Naive thymus-derived CD4-positive, alpha-beta T cell (primary cell): ENCODE measurements around the gene STARD5. TPM values are rescaled to one million over a fixed set of nuclear protein-coding genes. Genes with fewer than 3 reads are reported as not detected.
"Not testable (repeated sequence)": the region's sequence is repeated elsewhere in the genome, so short reads cannot be mapped to it uniquely, and the experiment has no call there.

Experiments
- ATAC-seq: fragments of 150-1000 bp; cut with Tn5 transposase; 2 replicates; pipeline ENCODE4 v1.10.0; 2021; ENCODE audit warnings: mild to moderate bottlenecking, moderate library complexity
- CTCF ChIA-PET: fragments of 350-600 bp; sonication (Branson Sonifier 250); formaldehyde crosslinking; loops from one replicate; lab custom pipeline; 2021; ENCODE audit warnings: antibody characterized with exemption; lab: Charles Lee
- POLR2A ChIA-PET: fragments of 350-600 bp; sonication (Branson Sonifier 250); formaldehyde crosslinking; loops from one replicate; lab custom pipeline; 2021; ENCODE audit warnings: antibody characterized with exemption, inconsistent platforms; lab: Charles Lee
- DNase-seq, 9 donors: peaks; one replicate each; pipeline versions ENCODE4 v3.0.0 to v3.0.0-alpha.2; 2020 to 2022; ENCODE audit warnings: mixed read lengths in 1 of 9
- H3K27ac ChIP-seq: one replicate; pipeline ENCODE4 v1.7.0; 2013; ENCODE audit warnings: mild to moderate bottlenecking, low read depth, low read length, moderate library complexity
- H3K27me3 ChIP-seq, 2 donors: one replicate each; pipeline ENCODE4 v1.7.0; 2013; ENCODE audit warnings: low read length in 2 of 2, mild to moderate bottlenecking in 2 of 2, moderate library complexity in 2 of 2; ENCODE audit not compliant: control insufficient read depth in 2 of 2, insufficient read depth in 2 of 2
- H3K36me3 ChIP-seq, 3 experiments: 1 replicate in 2 of 3; 2 replicates in 1 of 3; pipeline ENCODE4 v1.7.0; 2013; ENCODE audit warnings: low read length in 3 of 3, mild to moderate bottlenecking in 3 of 3, moderate library complexity in 1 of 3; ENCODE audit not compliant: insufficient read depth in 3 of 3, control insufficient read depth in 2 of 3
- H3K4me1 ChIP-seq, 2 donors: one replicate each; pipeline ENCODE4 v1.7.0; 2013; ENCODE audit warnings: low read length in 2 of 2, mild to moderate bottlenecking in 2 of 2, moderate library complexity in 1 of 2; ENCODE audit not compliant: control insufficient read depth in 2 of 2, insufficient read depth in 2 of 2
- H3K4me3 ChIP-seq: 2 replicates; pipeline ENCODE4 v1.7.0; 2013; ENCODE audit warnings: mild to moderate bottlenecking, low read length
- H3K9me3 ChIP-seq, 3 experiments: 1 replicate in 2 of 3; 2 replicates in 1 of 3; pipeline ENCODE4 v1.7.0; 2013; ENCODE audit warnings: low read length in 3 of 3; ENCODE audit not compliant: control insufficient read depth in 2 of 3
- H3K27ac Mint-ChIP-seq, 9 donors: one replicate each; pipeline ENCODE4 v1.8.0; 2020 to 2022; ENCODE audit warnings: mixed read lengths in 9 of 9, mild to moderate bottlenecking in 8 of 9, moderate library complexity in 5 of 9, inconsistent platforms in 2 of 9
- H3K27me3 Mint-ChIP-seq, 5 donors: one replicate each; pipeline ENCODE4 v1.8.0; 2021 to 2022; ENCODE audit warnings: mixed read lengths in 5 of 5, mild to moderate bottlenecking in 1 of 5
- H3K36me3 Mint-ChIP-seq, 5 donors: one replicate each; pipeline ENCODE4 v1.8.0; 2020 to 2022; ENCODE audit warnings: mixed read lengths in 5 of 5, mild to moderate bottlenecking in 3 of 5, inconsistent platforms in 1 of 5
- H3K4me1 Mint-ChIP-seq, 7 donors: one replicate each; pipeline ENCODE4 v1.8.0; 2020 to 2022; ENCODE audit warnings: mixed read lengths in 7 of 7, mild to moderate bottlenecking in 3 of 7, inconsistent platforms in 1 of 7
- H3K4me3 Mint-ChIP-seq, 10 donors: one replicate each; pipeline ENCODE4 v1.8.0; 2020 to 2022; ENCODE audit warnings: mild to moderate bottlenecking in 10 of 10, mixed read lengths in 10 of 10, moderate library complexity in 6 of 10, inconsistent platforms in 2 of 10
- H3K9me3 Mint-ChIP-seq, 11 donors: one replicate each; pipeline ENCODE4 v1.8.0; 2020 to 2022; ENCODE audit warnings: mixed read lengths in 11 of 11, mild to moderate bottlenecking in 4 of 11, inconsistent platforms in 1 of 11, moderate library complexity in 1 of 11
- intact Hi-C, 2 donors: fragments of 100-400 bp; cut with micrococcal nuclease; formaldehyde crosslinking; loops; one replicate each; pipeline ENCODE4 v1.15.1; 2023
- polyA plus RNA-seq, 2 donors: library from polyadenylated mRNA; unstranded; fragments of 300-500 nt; fragmentation: Illumina TruSeq; gene quantifications; one replicate each; pipeline ENCODE4 v1.2.3, GENCODE V29; 2021
- total RNA-seq, 6 experiments: library from RNA in 5 of 6; stranded (reverse) in 5 of 6; gene quantifications; 1 replicate in 5 of 6; 2 replicates in 1 of 6; pipeline ENCODE4 v1.2.3 and lab custom pipeline; 2021 to 2026

Gene STARD5
- total and polyA plus RNA-seq, 7 experiments from 2014 or later, result 5.0 to 13.5 (median 10.1) TPM

DNA sequence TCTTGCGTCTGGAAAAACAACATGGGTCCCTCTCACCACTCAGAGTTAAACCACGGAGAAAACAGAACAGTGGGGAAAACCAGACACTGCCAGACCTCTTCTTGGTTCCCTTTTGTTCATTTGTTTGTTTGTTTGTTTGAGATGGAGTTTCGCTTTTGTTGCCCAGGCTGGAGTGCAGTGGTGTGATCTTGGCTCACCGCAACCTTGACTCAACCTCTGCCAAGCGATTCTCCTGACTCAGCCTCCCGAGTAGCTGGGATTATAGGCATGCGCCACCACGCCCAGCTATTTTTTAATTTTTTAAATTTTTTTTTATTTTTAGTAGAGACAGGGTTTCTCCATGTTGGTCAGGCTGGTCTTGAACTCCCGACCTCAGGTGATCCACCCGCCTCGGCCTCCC is 24.8 kb upstream of the STARD5 start:
- POLR2A ChIA-PET, H3K4me3 ChIP-seq, DNase-seq, ATAC-seq, H3K36me3 ChIP-seq, H3K27ac Mint-ChIP-seq, CTCF ChIA-PET, H3K27ac ChIP-seq, H3K4me1 Mint-ChIP-seq, H3K4me3 Mint-ChIP-seq, H3K27me3 ChIP-seq, H3K4me1 ChIP-seq, intact Hi-C loops, H3K9me3 ChIP-seq, H3K27me3 Mint-ChIP-seq, H3K9me3 Mint-ChIP-seq: not testable (repeated sequence)
- H3K36me3 Mint-ChIP-seq, result peaks cover 0 to 21% (median 4%) of the 10 kb centered on the region in 5 donors

GRCh38 chr15:81347910-81348309 is 24.0 kb upstream of the STARD5 start:
- CTCF ChIA-PET, result no interaction called here
- peaks cover 0 to 21% (median 4%) of the 10 kb centered on the region in 5 donors for H3K36me3 Mint-ChIP-seq
- no peaks in the 10 kb centered on the region for H3K9me3 Mint-ChIP-seq
- H3K27ac Mint-ChIP-seq, result no peak overlapping the region
- intact Hi-C loops, result no loop called here
- no peak for ATAC-seq
- Histone ChIP-seq H3K27me3 (no peaks in the 10 kb centered on the region), H3K4me3 (no peak overlapping the region), H3K9me3 (no peaks in the 10 kb centered on the region), H3K4me1 (no peaks in the 10 kb centered on the region), H3K36me3 (no peaks in the 10 kb centered on the region), H3K27ac (no peak overlapping the region)
- POLR2A ChIA-PET, result no interaction called here
- DNase-seq, result no peak
- peaks cover 0 to 1% (median 0%) of the 10 kb centered on the region in 7 donors for H3K4me1 Mint-ChIP-seq
- peaks cover 0 to 5% (median 0%) of the 10 kb centered on the region in 5 donors for H3K27me3 Mint-ChIP-seq
- H3K4me3 Mint-ChIP-seq, result no peak overlapping the region

- no peak overlapping the region for H3K4me3 ChIP-seq
- ChIA-PET POLR2A (no interaction called here), CTCF (no interaction called here)
- DNase-seq, result no peak
- Mint-ChIP-seq H3K27ac (no peak overlapping the region), H3K27me3 (peaks cover 0 to 5% (median 0%) of the 10 kb centered on the region in 5 donors), H3K4me1 (no peaks in the 10 kb centered on the region), H3K9me3 (no peaks in the 10 kb centered on the region), H3K4me3 (no peak overlapping the region), H3K36me3 (peaks cover 0 to 21% (median 4%) of the 10 kb centered on the region in 5 donors)
- no peaks in the 10 kb centered on the region for H3K9me3 ChIP-seq
- no peak for ATAC-seq
- H3K36me3 ChIP-seq, result no peaks in the 10 kb centered on the region
- intact Hi-C loops, result no loop called here
- no peaks in the 10 kb centered on the region for H3K4me1 ChIP-seq
- no peaks in the 10 kb centered on the region for H3K27me3 ChIP-seq
- H3K27ac ChIP-seq, result no peak overlapping the region
Observed at GRCh38 chr15:81346611-81347010, 22.7 kb upstream of the STARD5 start.

GRCh38 chr15:81343371-81343770 is 19.4 kb upstream of the STARD5 start:
- H3K9me3 ChIP-seq, result no peaks in the 10 kb centered on the region
- ATAC-seq, result no peak
- DNase-seq, result no peak
- no peaks in the 10 kb centered on the region for H3K9me3 Mint-ChIP-seq
- ChIA-PET POLR2A (no interaction called here), CTCF (no interaction called here)
- H3K36me3 Mint-ChIP-seq, result peaks cover 0 to 14% (median 4%) of the 10 kb centered on the region in 5 donors
- H3K4me1 Mint-ChIP-seq, result no peaks in the 10 kb centered on the region
- intact Hi-C loops, result no loop called here
- H3K27ac ChIP-seq, result no peak overlapping the region
- H3K36me3 ChIP-seq, result no peaks in the 10 kb centered on the region
- H3K4me3 Mint-ChIP-seq, result no peak overlapping the region
- H3K27me3 ChIP-seq, result no peaks in the 10 kb centered on the region
- H3K27me3 Mint-ChIP-seq, result peaks cover 0 to 11% (median 0%) of the 10 kb centered on the region in 5 donors
- H3K4me1 ChIP-seq, result no peaks in the 10 kb centered on the region
- H3K27ac Mint-ChIP-seq, result no peak overlapping the region
- no peak overlapping the region for H3K4me3 ChIP-seq

DNA sequence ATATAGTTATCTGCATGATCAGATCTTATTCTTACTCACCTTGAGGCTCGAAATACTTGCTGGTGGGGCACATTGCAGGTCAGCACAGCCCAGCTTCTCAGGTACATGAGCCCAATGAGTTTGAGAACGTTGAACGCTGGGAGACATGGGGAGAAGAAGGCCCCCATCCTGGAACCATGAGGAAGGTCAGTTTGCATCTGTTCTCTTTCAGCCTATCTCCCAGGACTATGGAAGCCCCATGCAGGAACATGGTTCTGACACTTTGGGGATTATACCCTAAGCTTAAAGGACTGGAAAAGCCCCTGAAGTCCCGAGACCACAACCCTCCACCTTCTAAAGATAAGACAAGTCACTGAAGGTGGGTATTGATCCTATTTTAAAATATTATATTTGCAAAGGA is 17.4 kb upstream of the STARD5 start:
- intact Hi-C loops, result no loop called here
- Mint-ChIP-seq H3K4me3 (no peak overlapping the region), H3K4me1 (peaks cover 4 to 10% (median 5%) of the 10 kb centered on the region in 7 donors), H3K36me3 (peaks cover 0 to 8% (median 4%) of the 10 kb centered on the region in 5 donors), H3K27me3 (peaks cover 0 to 11% (median 0%) of the 10 kb centered on the region in 5 donors), H3K27ac (no peak overlapping the region), H3K9me3 (no peaks in the 10 kb centered on the region)
- Histone ChIP-seq H3K27me3 (no peaks in the 10 kb centered on the region), H3K36me3 (no peaks in the 10 kb centered on the region), H3K9me3 (no peaks in the 10 kb centered on the region), H3K27ac (no peak overlapping the region), H3K4me1 (no peaks in the 10 kb centered on the region), H3K4me3 (no peak overlapping the region)
- POLR2A ChIA-PET, result interaction anchor here (1.8 kb wide), 1 partner anchor 43 kb away, joined by 5 read pairs; no protein-coding TSS in a partner anchor
- CTCF ChIA-PET, result interaction anchor here (1.2 kb wide), 1 partner anchor 75 kb away, joined by 5 read pairs; no protein-coding TSS in a partner anchor
- DNase-seq (no peak), ATAC-seq (no peak)

DNA sequence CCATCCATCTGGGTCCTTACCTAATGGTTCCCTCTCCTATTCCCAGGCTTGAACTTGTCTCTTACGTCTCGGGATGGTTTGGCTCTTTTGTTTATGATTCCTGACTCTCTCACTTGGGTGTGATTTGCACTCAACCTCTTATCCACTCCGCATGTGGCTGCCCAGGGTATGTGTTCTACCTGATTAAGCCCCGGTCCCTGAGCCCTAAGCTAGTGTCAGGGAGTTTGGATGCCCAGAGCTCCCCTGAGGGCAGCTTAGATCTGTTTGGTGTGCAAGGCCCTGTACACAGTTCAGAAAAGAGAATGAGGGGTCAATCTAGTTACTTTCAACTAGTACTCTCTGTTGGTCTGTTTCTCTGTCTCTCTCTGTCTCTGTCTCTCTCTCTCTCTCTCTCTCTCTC is 15.9 kb upstream of the STARD5 start:
- H3K27ac Mint-ChIP-seq, result no peak overlapping the region

GRCh38 chr15:81339321-81339720 is 15.4 kb upstream of the STARD5 start:
- no peak overlapping the region for H3K4me3 Mint-ChIP-seq
- no peaks in the 10 kb centered on the region for H3K27me3 ChIP-seq
- H3K9me3 Mint-ChIP-seq, result no peaks in the 10 kb centered on the region
- intact Hi-C loops, result no loop called here
- ATAC-seq (no peak), DNase-seq (no peak)
- no peak overlapping the region for H3K27ac ChIP-seq
- no peaks in the 10 kb centered on the region for H3K36me3 ChIP-seq
- no peak overlapping the region for H3K27ac Mint-ChIP-seq
- no peaks in the 10 kb centered on the region for H3K4me1 ChIP-seq
- H3K4me3 ChIP-seq, result no peak overlapping the region
- POLR2A ChIA-PET, result no interaction called here
- peaks cover 0 to 11% (median 0%) of the 10 kb centered on the region in 5 donors for H3K27me3 Mint-ChIP-seq
- peaks cover 4 to 11% (median 7%) of the 10 kb centered on the region in 7 donors for H3K4me1 Mint-ChIP-seq
- CTCF ChIA-PET, result interaction anchor here (1.3 to 1.6 kb wide), 4 partner anchors 37 to 73 kb away, joined by 3 to 4 read pairs (median 4); no protein-coding TSS in a partner anchor
- H3K9me3 ChIP-seq, result no peaks in the 10 kb centered on the region
- no peaks in the 10 kb centered on the region for H3K36me3 Mint-ChIP-seq

More for the DNA sequence above, 15.9 kb upstream of the STARD5 start:
- no peak overlapping the region for H3K4me3 ChIP-seq
- peaks cover 4 to 11% (median 7%) of the 10 kb centered on the region in 7 donors for H3K4me1 Mint-ChIP-seq
- no peaks in the 10 kb centered on the region for H3K36me3 ChIP-seq
- ATAC-seq (no peak), DNase-seq (no peak)
- intact Hi-C loops, result no loop called here
- H3K9me3 ChIP-seq, result no peaks in the 10 kb centered on the region
- H3K4me3 Mint-ChIP-seq, result no peak overlapping the region
- H3K27me3 ChIP-seq, result no peaks in the 10 kb centered on the region
- CTCF ChIA-PET, result interaction anchor here (1.3 kb wide), 1 partner anchor 62 kb away, joined by 3 read pairs; no protein-coding TSS in a partner anchor
- no peaks in the 10 kb centered on the region for H3K4me1 ChIP-seq
- POLR2A ChIA-PET, result no interaction called here
- peaks cover 0 to 11% (median 0%) of the 10 kb centered on the region in 5 donors for H3K27me3 Mint-ChIP-seq
- H3K9me3 Mint-ChIP-seq, result no peaks in the 10 kb centered on the region
- H3K27ac ChIP-seq, result no peak overlapping the region
- H3K36me3 Mint-ChIP-seq, result peaks cover 0 to 4% (median 0%) of the 10 kb centered on the region in 5 donors
